GM11168 (cell line): ENCODE data around the gene TM9SF4.

Experiments used
- in situ Hi-C: fragments of 300-500 bp; cut with MboI; formaldehyde crosslinking; loops from one replicate; pipeline ENCODE4 v1.12.0; 2022; ENCODE audit warnings: low sequenced_read_pairs; ENCODE audit not compliant: unreplicated experiment

The TM9SF4 gene

GRCh38 chr20:32125506-32125905, 16.0 kb downstream of the TM9SF4 start:
- in situ Hi-C loops, result no loop called here

GRCh38 chr20:32126919-32127318, 17.4 kb downstream of the TM9SF4 start:
- in situ Hi-C loops, result no loop called here

DNA sequence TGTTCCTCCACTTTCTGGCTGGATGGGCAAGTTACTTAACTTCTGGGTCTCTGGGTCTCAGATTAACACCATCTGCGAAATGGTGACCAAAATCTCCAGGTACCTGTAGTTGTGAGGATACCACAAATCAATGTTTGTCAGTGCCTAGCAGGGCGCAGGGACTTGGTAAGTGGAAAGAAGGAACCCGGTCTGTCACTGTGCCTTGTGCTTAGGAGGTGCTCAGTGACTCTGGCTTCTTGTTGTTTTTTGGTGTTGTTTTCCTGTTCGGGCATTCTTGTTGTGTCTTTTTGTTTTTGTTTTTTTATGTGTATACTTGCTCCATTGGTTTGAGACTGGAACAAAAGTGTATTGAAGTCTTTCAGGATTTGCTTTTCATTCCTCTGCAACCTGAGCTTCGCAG, 17.8 kb downstream of the TM9SF4 start:
- in situ Hi-C loops, result no loop called here

DNA sequence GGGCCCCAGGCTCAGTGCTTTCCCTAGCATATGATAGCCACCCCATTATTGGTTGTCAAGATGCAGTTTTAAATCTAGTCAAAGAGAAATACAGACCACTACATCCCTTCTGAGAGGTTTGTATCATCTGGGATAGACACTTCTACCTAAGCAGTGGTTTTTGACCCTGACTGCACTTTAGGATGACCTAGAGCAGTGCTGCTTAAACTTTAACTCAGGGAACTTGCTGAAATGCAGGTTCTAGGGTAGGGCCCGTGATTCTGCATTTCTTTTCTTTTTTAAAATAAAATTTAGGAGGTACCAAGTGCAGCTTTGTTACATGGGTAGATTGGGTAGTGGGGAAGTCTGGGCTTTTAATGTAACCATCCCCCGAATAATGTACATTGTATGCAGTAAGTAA, 18.7 kb downstream of the TM9SF4 start:
- in situ Hi-C loops, result no loop called here

GRCh38 chr20:32129863-32130262, 20.3 kb downstream of the TM9SF4 start:
- in situ Hi-C loops, result no loop called here

GRCh38 chr20:32130352-32130751, 20.8 kb downstream of the TM9SF4 start:
- in situ Hi-C loops, result no loop called here

- in situ Hi-C loops, result no loop called here
Observed at GRCh38 chr20:32130965-32131364, 21.5 kb downstream of the TM9SF4 start.

DNA sequence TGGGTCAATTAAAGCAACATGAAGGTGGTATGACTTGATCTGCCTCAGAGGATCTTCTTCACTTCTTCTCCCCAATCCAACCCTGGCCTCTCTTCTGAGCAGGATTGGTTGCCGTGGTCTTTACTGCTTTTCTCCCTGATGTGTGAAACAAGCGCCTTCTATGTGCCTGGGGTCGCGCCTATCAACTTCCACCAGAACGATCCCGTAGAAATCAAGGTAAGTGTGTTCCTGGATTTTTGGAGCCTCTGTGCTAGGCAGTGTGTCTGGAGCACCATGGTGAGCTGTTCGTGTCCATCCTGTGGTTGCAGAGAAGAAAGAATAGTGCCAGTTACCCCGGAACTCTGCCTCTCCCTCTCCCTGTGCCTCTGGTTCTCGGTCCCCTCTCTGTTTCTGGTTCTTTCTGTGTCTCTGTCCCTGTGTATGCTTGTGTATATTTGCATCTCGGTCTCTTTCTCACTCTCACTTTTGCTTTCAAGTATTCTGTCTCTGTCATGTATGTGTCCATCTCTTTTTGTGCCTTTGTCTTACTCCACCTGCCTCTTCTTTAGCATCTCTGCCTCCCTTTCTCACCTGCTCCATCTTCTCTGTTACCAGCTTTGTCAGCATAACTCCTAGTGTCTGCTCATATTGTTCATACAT, 23.5 kb downstream of the TM9SF4 start:
- in situ Hi-C loops, result no loop called here

DNA sequence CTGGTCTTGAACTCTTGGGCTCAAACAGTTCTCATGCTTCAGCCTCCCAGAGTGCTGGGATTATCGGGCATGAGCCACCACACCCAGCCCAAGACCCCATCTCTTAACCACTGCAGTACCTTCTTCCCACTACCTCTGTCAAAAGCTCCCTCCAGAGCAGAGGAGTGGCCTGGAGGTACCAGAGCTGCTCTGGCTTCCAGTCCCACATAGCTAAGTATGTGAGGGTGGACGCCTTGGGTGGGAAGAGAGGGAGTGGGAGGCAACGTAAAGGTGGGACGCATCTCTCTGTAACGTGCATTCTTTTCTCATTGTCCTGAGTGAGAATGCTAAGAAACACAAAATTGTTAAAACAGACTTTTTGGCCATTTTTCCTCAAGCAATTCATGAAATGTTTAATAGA, 24.5 kb downstream of the TM9SF4 start:
- in situ Hi-C loops, result no loop called here

GRCh38 chr20:32135983-32136515, 26.5 kb downstream of the TM9SF4 start:
- in situ Hi-C loops, result no loop called here

- in situ Hi-C loops, result no loop called here
Observed at GRCh38 chr20:32138921-32139320, 29.4 kb downstream of the TM9SF4 start.

- in situ Hi-C loops, result no loop called here
Observed at GRCh38 chr20:32139947-32140346, 30.4 kb downstream of the TM9SF4 start.

GRCh38 chr20:32140603-32141002, 31.1 kb downstream of the TM9SF4 start:
- in situ Hi-C loops, result no loop called here

DNA sequence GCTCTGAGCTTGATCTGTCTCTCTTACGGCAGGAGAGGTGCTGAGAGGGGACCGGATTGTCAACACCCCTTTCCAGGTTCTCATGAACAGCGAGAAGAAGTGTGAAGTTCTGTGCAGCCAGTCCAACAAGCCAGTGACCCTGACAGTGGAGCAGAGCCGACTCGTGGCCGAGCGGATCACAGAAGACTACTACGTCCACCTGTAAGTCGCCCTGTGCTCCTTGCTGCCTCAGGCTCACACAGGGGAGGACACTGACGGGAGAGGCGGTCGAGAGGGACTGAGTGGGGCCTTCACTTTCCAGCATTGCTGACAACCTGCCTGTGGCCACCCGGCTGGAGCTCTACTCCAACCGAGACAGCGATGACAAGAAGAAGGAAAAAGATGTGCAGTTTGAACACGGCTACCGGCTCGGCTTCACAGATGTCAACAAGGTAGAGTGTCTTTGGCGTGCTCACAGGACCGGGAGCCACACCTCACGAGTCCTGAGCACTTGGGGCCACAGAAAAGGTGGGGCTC, 32.0 kb downstream of the TM9SF4 start:
- in situ Hi-C loops, result no loop called here

DNA sequence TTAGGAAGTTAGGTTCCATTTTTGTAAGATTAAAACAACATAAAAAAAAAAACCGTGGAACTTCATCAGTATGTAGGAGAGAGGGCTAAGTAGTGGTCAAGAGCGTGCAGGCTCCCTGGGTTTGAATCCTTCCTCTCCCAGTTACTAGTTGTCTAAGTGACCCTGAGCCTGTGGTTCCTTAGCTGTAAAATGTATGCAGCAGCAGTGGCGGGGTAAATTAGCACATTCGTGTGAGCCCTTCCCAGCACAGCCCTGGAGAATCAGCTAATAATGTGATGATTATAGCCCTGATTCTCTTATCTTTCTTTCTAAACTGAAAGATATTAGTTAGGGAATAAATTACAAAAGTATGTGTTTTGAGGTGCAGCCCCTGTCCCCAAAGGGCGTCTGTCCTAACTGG, 32.6 kb downstream of the TM9SF4 start:
- in situ Hi-C loops, result no loop called here

DNA sequence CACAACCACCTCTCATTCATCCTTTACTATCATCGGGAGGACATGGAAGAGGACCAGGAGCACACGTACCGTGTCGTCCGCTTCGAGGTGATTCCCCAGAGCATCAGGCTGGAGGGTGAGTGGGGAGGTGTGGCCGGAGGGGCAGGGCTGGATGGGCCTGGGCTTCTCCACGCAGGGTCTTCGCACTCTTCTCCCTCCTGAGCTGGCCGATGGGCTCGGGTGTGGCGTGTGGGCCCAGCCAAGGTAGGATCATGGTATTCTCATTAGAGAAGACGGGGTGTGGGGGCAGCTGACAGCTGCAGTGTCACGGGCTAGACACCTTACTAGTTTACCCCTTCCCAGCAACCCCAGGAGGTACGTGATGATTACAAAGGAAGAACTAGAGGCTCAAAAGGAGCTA, 33.5 kb downstream of the TM9SF4 start:
- in situ Hi-C loops, result no loop called here

DNA sequence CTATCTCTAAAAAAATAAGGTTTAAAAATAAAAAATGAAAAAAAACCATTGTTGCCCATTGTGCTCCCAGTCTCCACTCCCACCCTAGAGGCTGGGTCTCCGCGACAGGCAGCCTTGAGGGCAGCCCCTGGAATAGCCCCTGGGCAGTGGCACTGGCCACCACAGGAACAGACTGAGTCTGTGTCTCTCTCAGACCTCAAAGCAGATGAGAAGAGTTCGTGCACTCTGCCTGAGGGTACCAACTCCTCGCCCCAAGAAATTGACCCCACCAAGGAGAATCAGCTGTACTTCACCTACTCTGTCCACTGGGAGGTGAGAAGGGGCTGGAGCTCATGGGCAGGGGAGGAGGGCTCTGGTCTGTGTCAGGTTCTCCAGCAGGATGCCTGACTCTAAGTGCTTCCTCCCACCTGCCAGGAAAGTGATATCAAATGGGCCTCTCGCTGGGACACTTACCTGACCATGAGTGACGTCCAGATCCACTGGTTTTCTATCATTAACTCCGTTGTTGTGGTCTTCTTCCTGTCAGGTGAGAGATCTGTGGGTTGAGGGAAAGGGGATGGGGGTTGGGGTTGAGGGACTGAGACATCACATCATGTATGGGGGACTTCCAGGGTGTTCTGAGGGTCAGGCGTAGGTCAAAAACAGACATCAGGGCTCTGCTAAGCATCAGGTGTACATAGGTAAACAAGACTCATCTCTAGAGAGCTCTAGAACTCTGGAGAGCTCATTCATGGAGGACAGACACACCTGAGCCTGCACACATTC, 35.6 kb downstream of the TM9SF4 start:
- in situ Hi-C loops, result no loop called here

DNA sequence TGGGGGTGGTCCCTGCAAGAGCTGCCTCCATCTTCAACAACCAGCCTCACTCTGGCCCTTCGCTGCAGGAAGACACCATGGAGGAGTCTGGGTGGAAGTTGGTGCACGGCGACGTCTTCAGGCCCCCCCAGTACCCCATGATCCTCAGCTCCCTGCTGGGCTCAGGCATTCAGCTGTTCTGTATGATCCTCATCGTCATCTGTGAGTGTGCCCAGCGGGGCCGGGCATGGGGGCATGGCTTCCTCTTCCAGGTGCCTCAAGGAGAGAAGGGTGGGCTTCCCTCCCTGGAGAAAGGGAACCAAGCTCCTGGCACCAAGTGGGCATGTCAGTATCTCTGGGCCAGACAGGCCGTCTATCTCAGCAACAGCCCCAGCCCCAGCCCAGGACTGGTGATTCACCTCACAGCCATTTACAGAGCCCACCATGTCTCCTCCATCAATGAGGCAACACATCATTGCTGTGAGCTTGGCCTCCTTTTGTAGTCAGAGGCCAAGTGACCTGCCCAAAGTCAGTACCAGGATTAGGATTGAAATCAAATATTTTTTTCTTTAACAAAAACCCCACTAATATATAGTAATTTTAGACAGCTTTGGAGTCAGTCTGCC, 40.2 kb downstream of the TM9SF4 start:
- in situ Hi-C loops, result no loop called here

DNA sequence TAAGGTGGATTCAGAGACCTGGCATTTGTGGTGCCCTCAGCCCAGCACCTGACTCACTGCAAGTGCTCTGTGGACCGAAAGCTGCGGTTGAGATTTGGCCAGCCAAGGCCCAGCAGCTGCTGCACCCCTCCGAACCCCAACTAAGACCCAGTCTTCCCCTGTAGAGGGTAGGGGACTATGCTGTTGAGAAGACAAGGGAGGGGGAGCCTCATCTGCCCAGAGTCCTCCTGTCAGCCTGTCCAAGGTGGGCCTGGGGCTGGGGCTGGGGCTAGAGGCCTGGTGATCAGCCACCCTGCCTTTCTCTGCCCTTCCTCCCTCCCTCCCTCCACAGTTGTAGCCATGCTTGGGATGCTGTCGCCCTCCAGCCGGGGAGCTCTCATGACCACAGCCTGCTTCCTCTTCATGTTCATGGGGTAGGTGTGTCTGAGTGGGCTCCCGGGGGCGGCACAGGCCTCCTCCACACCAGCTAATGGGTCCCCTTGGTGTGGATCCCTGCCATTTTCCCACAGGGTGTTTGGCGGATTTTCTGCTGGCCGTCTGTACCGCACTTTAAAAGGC, 40.9 kb downstream of the TM9SF4 start:
- in situ Hi-C loops, result no loop called here

- in situ Hi-C loops, result no loop called here
Observed at GRCh38 chr20:32152421-32153155, 43.1 kb downstream of the TM9SF4 start.
